A549 (cell line): Measurements from ENCODE around the gene EVC. TPM values are rescaled to one million over a fixed set of nuclear protein-coding genes. Genes with fewer than 3 reads are reported as not detected.

ENCODE experiments used
- ATAC-seq, 2 experiments: fragments of 200-7000 bp in 1 of 2; fragments of >200 bp in 1 of 2; cut with Nextera tagmentation in 1 of 2; cut with Tn5 transposase in 1 of 2; 3 replicates each; pipeline versions ENCODE4 v1.8.0 to v1.9.1; 2018 to 2020; ENCODE audit warnings: mild to moderate bottlenecking in 1 of 2, moderate library complexity in 1 of 2
- CTCF ChIA-PET: fragments of 300-600 bp; sonication (Branson Sonifier 250); formaldehyde crosslinking; extraction: SDS; loops from one replicate; lab custom pipeline; 2021; ENCODE audit warnings: antibody characterized with exemption, inconsistent platforms; lab: Yijun Ruan, JAX
- POLR2A ChIA-PET: fragments of 350-600 bp; formaldehyde crosslinking; extraction: SDS; loops from one replicate; lab custom pipeline; 2021; ENCODE audit warnings: antibody characterized with exemption, inconsistent platforms; lab: Yijun Ruan, JAX
- DNase-seq, 2 experiments: peaks; one replicate each; pipeline versions ENCODE4 v3.0.0 to v3.0.0-alpha.2; 2011 to 2016; ENCODE audit warnings: low read depth in 1 of 2, low spot score in 1 of 2
- FAIRE-seq: peaks from 2 replicates; lab custom pipeline; 2011; peaks lifted over from hg19 to GRCh38; lab: Jason Lieb, UNC
- H3K27ac ChIP-seq, 2 experiments: fragments of >200 bp; sonication (Bioruptor Twin); formaldehyde crosslinking; 3 replicates each; pipeline ENCODE4 v1.5.1; 2016 to 2017
- H3K4me1 ChIP-seq: fragments of >200 bp; sonication (Bioruptor Twin); formaldehyde crosslinking; 3 replicates; pipeline ENCODE4 v1.6.1; 2016
- H3K4me2 ChIP-seq: fragments of >200 bp; sonication (Bioruptor Twin); formaldehyde crosslinking; 3 replicates; pipeline ENCODE4 v1.6.1; 2016
- H3K4me3 ChIP-seq: fragments of >200 bp; sonication (Bioruptor Twin); formaldehyde crosslinking; 3 replicates; pipeline ENCODE4 v1.5.1; 2016
- H3K9me3 ChIP-seq: fragments of >200 bp; sonication (Bioruptor Twin); formaldehyde crosslinking; 3 replicates; pipeline ENCODE4 v1.6.1; 2016
- BHLHE40 ChIP-seq: IDR thresholded peaks from 2 replicates; pipeline ENCODE4 v1.6.1; 2012; ENCODE audit warnings: low read depth, low read length, inconsistent platforms
- CEBPB ChIP-seq, 2 experiments: fragments of >200 bp in 1 of 2; sonication (Bioruptor Twin) in 1 of 2; formaldehyde crosslinking in 1 of 2; IDR thresholded peaks; 2 replicates each; pipeline ENCODE4 v1.6.1; 2012 to 2016
- EHF ChIP-seq: fragments of 250-450 bp; sonication (Bioruptor Pico); IDR thresholded peaks from 2 replicates; pipeline ENCODE4 v1.5.0; 2020; ENCODE audit warnings: mild to moderate bottlenecking
- EHMT2 ChIP-seq: fragments of 200-600 bp; sonication (generic); IDR thresholded peaks from 2 replicates; pipeline ENCODE4 v1.6.1; 2016; ENCODE audit warnings: antibody characterized with exemption, low read depth, mild to moderate bottlenecking, moderate library complexity
- ELK1 ChIP-seq: fragments of 150-350 bp; IDR thresholded peaks from 2 replicates; pipeline ENCODE4 v1.6.1; 2014; ENCODE audit warnings: low read depth, mild to moderate bottlenecking, low read length
- EP300 ChIP-seq, 2 experiments: fragments of >200 bp; sonication (Bioruptor Twin); formaldehyde crosslinking; IDR thresholded peaks; 2 replicates in 1 of 2; 3 replicates in 1 of 2; pipeline ENCODE4 v1.6.1; 2016 to 2017
- FOXS1 ChIP-seq: fragments of 250-450 bp; sonication (Bioruptor Pico); IDR thresholded peaks from 2 replicates; pipeline ENCODE4 v1.5.0; 2020; ENCODE audit warnings: mild to moderate bottlenecking, moderate library complexity
- GATA3 ChIP-seq: IDR thresholded peaks from 2 replicates; pipeline ENCODE4 v1.6.1; 2012; ENCODE audit warnings: borderline replicate concordance
- HMGXB4 ChIP-seq: fragments of 250-450 bp; sonication (Bioruptor Pico); IDR thresholded peaks from 2 replicates; pipeline ENCODE4 v1.5.0; 2021; ENCODE audit warnings: mild to moderate bottlenecking, moderate library complexity, borderline replicate concordance
- KDM1A ChIP-seq: fragments of 200-600 bp; sonication (generic); IDR thresholded peaks from 2 replicates; pipeline ENCODE4 v1.6.1; 2016; ENCODE audit warnings: low read depth, mild to moderate bottlenecking
- KDM5A ChIP-seq: fragments of 200-600 bp; sonication (generic); IDR thresholded peaks from 2 replicates; pipeline ENCODE4 v1.6.1; 2016; ENCODE audit warnings: antibody characterized with exemption, mild to moderate bottlenecking
- NFE2L2 ChIP-seq: fragments of 150-350 bp; conservative IDR thresholded peaks from 2 replicates; pipeline ENCODE4 v1.6.1; 2014; ENCODE audit warnings: low read length
- NPAS2 ChIP-seq: fragments of 250-450 bp; sonication (Bioruptor Pico); IDR thresholded peaks from 2 replicates; pipeline ENCODE4 v1.8.0; 2022; ENCODE audit warnings: mild to moderate bottlenecking, moderate library complexity, borderline replicate concordance
- NR3C1 ChIP-seq: fragments of >200 bp; sonication (Bioruptor Twin); formaldehyde crosslinking; IDR thresholded peaks from 3 replicates; pipeline ENCODE4 v1.6.1; 2017
- PBX3 ChIP-seq: IDR thresholded peaks from 2 replicates; pipeline ENCODE4 v1.6.1; 2012
- RARB ChIP-seq: fragments of 250-450 bp; sonication (Bioruptor Pico); IDR thresholded peaks from 2 replicates; pipeline ENCODE4 v1.8.0; 2021; ENCODE audit warnings: mild to moderate bottlenecking, moderate library complexity
- RNF2 ChIP-seq: fragments of 200-600 bp; sonication (generic); IDR thresholded peaks from 2 replicates; pipeline ENCODE4 v1.6.1; 2016; ENCODE audit warnings: low read depth, mild to moderate bottlenecking, antibody characterized with exemption, moderate library complexity, borderline replicate concordance
- SMC3 ChIP-seq: fragments of >200 bp; sonication (Bioruptor Twin); formaldehyde crosslinking; IDR thresholded peaks from 3 replicates; pipeline ENCODE4 v1.6.1; 2018; ENCODE audit warnings: inconsistent platforms
- SREBF2 ChIP-seq: fragments of 450-650 bp; IDR thresholded peaks from 2 replicates; pipeline ENCODE4 v1.6.1; 2014; ENCODE audit warnings: mild to moderate bottlenecking, moderate library complexity
- TFCP2L1 ChIP-seq: fragments of 250-450 bp; sonication (Bioruptor Pico); IDR thresholded peaks from 2 replicates; pipeline ENCODE4 v1.5.0; 2021; ENCODE audit warnings: mild to moderate bottlenecking
- TP53 ChIP-seq: fragments of 250-450 bp; sonication (Bioruptor Pico); IDR thresholded peaks from 2 replicates; pipeline ENCODE4 v1.5.0; 2021; ENCODE audit warnings: mild to moderate bottlenecking, moderate library complexity
- ZC3H11A ChIP-seq: fragments of 450-650 bp; IDR thresholded peaks from 2 replicates; pipeline ENCODE4 v1.6.1; 2014; ENCODE audit warnings: antibody characterized with exemption, mild to moderate bottlenecking
- WGBS: methylation state at CpG from one replicate; pipeline ENCODE4 v1.1.6; 2017; ENCODE audit errors: missing lambda C conversion rate; 5-methylcytosine and 5-hydroxymethylcytosine counted together
- polyA plus RNA-seq, 4 experiments: library from polyadenylated mRNA; depleted of rRNA in 3 of 4; stranded (reverse); fragments of >200 nt; fragmentation: RNase III in 1 of 4; extraction: RNeasy Plus Mini Kit Qiagen cat#74134 plus additional on column Dnase treatment in 1 of 4; gene quantifications; 2 replicates in 3 of 4; 3 replicates in 1 of 4; pipeline ENCODE4 v1.2.3, GENCODE V29; 2011 to 2017

Gene EVC
- polyA plus RNA-seq, 2 of the 4 experiments (the other 2 are of a cell fraction) = 3.0 to 5.5 TPM

GRCh38 chr4:5845035-5845905, 134.3 kb downstream of the EVC start:
- H3K4me1 ChIP-seq = no peaks in the 10 kb centered on the region
- no peak overlapping the region for H3K4me3 ChIP-seq
- no peaks in the 10 kb centered on the region; the same call in 2 of the 3 replicates for H3K9me3 ChIP-seq
- ChIA-PET CTCF (interaction anchor here (0.9 kb wide), 1 partner anchor 24 kb away, joined by 3 read pairs; no protein-coding TSS in a partner anchor), POLR2A (no interaction called here)
- H3K27ac ChIP-seq = no peak overlapping the region
- no peak for TF ChIP-seq KDM1A
- TF ChIP-seq GATA3 = no peak
- TF ChIP-seq EP300 (IDR thresholded peaks at IDR 0.05) = no peak
- no peak for TF ChIP-seq ZC3H11A
- TF ChIP-seq NFE2L2 = no peak
- no peak for TF ChIP-seq BHLHE40
- no peak for TF ChIP-seq KDM5A
- no peak for TF ChIP-seq PBX3
- TF ChIP-seq TFCP2L1 (CRISPR knock-in tag) = no peak
- TF ChIP-seq NPAS2 (CRISPR knock-in tag) = no peak
- TF ChIP-seq SMC3 = no peak
- TF ChIP-seq RARB (CRISPR knock-in tag) = no peak
- no peak for TF ChIP-seq SREBF2
- TF ChIP-seq TP53 = no peak
- TF ChIP-seq EHMT2 = no peak
- no peak for TF ChIP-seq RNF2
- FAIRE-seq = no peak
- no peak for DNase-seq
- WGBS = 40% methylated on average over 12 of the region's 13 CpGs
- no peak for ATAC-seq
- no peak overlapping the region for H3K4me2 ChIP-seq

- DNase-seq (no peak), FAIRE-seq (no peak), ATAC-seq (0 out of 6 replicates have a peak, but pooled peaks of 1 of the 2 experiments have one; percentile 13)
- H3K27ac ChIP-seq = no peak overlapping the region
- H3K4me3 ChIP-seq = no peak overlapping the region
- ChIA-PET POLR2A (no interaction called here), CTCF (no interaction called here)
- WGBS = 13% methylated on average over 4 of the region's 4 CpGs
- TF ChIP-seq CEBPB (IDR thresholded peaks at IDR 0.05) (no peak), NR3C1 (no peak), FOXS1 (no peak), NPAS2 (CRISPR knock-in tag) (no peak), EP300 (IDR thresholded peaks at IDR 0.05) (no peak), PBX3 (no peak), EHF (CRISPR knock-in tag) (no peak), HMGXB4 (no peak), ELK1 (no peak), ZC3H11A (no peak), GATA3 (no peak)
- no peaks in the 10 kb centered on the region for H3K4me1 ChIP-seq
- no peaks in the 10 kb centered on the region for H3K9me3 ChIP-seq
- H3K4me2 ChIP-seq = no peak overlapping the region
These were observed 140.8 kb downstream of the EVC start for GRCh38 chr4:5851637-5852301.
